IPS DF 4.7 (cell line): ENCODE results near the gene ADGRD1.

ENCODE experiments used
- DNase-seq: peaks from one replicate; pipeline ENCODE4 v3.0.0-alpha.2; 2013; ENCODE audit warnings: low spot score; ENCODE audit errors: extremely low read depth

Gene ADGRD1

DNA sequence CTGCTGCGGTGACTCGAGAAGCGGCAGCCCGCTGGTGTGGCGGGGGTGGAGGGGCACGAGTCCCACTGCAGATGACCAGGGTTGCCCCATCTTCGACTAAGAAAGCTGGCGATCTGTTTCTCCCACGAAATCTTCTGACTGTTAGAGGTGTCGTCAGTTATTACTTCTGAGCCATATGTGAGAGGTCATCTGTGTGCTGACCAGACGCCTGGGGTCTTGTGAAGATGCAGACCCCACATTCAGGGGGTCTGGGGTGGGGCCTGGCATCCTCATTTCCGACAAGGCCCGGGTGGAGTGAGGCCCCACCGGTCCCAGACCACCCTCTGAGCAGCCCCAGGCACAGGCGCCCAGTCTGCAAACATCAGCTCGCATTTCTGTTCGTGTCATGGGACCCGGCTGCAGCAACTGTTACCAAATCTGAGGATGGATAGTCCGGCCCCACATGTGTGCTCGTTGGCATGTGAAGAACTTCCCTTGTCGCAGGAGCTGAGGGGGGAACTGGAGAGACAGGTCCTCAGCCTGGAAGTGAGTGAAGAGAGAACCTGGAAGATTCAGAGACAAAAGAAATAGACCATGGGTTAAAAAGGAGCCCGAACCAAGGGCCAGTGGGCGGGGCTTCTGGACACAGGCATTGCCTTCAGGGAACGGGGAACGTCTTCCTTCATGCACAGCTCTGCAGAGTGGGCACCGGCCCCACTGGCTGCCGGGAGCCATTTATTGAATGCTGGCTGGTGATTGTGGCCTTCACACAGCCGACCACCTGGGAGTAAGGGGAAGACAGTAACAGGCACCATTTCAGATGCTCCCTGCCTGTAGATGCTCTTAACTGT is 135.2 kb downstream of the ADGRD1 start:
- no peak for DNase-seq

- no peak for DNase-seq
These were observed 136.0 kb downstream of the ADGRD1 start for GRCh38 chr12:131089531-131090273.

- DNase-seq, result no peak
These were observed 136.8 kb downstream of the ADGRD1 start for GRCh38 chr12:131090274-131091210.

DNA sequence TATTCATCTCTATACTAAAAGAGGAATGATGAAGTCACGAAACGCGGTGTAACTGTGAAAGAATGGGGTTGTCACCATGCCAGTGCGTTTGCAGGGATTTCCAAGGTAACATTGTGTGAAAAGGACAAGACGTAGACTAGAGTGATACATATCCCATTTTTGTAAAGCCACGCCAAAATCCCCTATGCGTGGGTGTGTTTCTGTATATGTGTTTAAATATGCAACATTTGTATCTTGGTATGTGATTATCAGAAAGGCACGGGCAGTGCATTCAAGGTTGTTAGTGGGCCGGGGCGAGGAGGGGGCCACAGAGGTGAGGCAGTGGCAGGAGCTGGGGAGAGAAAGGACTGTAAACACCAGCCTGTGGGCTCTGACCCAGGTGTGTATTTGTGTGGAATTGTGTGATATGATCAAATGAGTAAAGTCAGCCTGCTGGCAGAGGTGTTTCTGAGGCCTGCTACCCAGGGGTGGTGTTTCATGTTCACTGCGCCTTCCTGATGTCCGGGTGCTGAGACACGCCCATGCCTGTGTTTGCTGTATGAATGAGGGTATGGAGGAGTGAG is 137.8 kb downstream of the ADGRD1 start:
- DNase-seq, result no peak

DNA sequence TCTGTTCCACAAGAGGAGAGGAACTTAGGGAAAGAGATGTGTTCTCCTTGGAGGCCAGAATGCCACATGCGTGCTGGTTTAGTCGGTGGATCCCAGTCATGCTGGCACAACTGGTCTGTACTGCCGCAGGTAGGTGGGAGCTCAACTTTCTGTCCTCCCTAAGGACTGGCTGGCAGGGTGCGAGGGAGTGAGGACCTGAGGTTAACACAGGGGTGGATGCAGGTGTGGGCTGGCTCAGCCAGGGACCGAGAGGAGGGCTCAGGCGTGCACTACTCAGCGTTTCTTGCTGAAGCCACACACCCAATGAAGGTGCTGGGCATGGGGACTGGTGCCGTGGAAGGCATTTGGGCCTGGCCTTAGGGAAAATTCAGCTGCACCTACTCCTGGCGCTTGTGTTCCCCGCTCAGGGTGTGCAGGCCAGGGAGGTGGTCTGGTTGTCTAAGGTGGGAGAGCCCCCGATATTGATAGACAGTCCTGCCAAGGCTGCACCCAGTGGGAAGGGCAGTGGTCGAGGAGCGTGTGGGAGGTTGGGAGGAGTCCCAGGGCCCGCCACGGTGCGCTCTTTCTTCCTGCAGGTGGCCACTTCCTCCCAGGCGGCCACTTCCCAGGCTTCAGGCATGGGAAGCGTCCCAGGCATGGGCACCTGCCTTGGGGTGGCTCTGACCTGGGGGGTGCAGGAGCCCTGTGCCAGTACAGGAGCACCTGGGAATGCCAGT is 138.4 kb downstream of the ADGRD1 start:
- DNase-seq, result no peak

DNA sequence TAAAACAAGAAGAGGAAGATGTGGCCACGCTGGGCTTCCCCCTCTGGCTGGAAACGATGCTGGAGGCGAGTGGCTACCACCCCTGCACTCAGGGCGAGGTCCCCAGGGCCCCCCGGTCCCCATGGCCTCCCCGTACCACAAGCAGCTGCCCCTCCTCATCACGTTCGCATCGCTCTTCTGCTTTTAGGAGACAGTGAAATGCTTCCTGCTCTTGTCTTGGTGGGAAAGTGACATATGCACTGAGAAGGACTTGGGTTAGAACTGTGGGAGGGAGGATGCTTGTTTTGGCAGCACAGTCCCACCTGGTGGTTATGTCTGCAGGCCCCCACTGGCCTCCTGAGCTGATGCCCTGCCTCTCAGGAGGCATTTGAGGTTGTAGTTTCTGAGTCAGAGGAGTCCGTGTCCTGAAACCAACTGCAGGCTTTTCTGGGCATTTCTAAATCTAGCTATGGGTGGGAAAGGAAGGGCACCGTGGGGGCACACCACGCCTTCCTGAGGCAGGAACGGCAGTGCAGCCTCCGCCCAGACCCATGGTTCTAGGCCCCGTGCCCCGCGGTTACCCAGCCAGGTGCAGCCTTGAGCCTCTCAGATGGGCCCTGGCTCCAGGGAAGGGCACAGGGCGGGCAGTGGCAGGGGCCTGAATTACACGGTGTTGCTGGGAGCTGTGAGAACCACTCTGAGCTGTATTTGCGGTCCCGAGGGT is 139.3 kb downstream of the ADGRD1 start:
- DNase-seq, result no peak

DNA sequence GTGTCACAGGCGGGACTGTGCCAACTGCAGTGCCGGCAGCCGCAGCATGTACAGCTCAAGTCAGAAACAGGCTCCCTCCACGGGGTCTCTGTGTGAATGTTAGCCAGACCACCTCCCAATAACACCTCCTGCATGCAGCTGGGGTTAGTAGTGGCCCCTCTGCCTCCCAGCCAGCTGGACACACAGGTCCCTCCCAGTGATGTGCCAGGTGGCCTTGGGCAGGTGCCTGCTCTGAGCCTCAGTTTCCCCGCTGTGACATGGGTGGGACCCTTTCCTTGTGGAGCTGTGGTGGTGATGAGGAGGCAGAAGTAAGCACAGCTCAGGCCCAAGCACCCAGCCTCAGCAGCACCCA is 139.9 kb downstream of the ADGRD1 start:
- no peak for DNase-seq

DNA sequence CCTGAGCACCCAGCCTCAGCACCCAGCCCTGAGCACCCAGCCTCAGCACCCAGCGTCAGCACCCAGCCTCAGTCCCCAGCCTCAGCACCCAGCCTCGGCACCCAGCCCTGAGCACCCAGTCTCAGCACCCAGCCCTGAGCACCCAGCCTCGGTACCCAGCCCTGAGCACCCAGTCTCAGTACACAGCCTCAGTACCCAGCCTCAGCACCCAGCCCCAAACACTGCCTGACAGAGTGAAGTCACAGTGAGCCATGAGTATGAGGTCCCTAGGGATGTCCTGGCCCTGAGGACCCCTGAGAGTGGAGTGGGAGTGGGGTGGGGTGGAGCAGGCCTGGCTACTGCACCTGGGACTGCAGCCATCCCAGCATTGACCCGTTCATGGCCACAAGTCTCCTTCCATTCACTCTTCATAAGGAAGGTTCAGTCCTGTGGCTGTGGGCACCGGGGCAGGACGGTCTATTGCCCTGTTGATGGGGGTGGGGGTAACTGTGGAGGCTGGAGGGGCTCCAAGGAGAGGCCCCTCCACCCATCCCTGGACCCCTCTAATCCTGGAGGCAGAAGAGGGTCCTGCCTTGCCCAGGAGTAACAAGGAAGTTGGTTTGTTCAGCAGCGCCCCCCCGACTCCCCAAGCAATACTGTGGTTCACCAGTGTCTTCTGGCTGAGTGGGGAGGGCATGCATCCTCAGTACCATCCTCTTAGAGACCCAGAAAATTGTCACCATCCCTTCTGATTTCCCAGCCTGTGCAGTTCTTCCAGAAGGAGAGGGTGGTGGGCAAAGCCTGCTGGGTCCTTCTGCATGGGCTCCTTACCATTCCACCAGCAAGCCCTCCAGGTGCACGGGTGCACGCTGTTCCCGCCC is 140.5 kb downstream of the ADGRD1 start:
- no peak for DNase-seq

GRCh38 chr12:131094831-131095805 is 141.4 kb downstream of the ADGRD1 start:
- no peak for DNase-seq

DNA sequence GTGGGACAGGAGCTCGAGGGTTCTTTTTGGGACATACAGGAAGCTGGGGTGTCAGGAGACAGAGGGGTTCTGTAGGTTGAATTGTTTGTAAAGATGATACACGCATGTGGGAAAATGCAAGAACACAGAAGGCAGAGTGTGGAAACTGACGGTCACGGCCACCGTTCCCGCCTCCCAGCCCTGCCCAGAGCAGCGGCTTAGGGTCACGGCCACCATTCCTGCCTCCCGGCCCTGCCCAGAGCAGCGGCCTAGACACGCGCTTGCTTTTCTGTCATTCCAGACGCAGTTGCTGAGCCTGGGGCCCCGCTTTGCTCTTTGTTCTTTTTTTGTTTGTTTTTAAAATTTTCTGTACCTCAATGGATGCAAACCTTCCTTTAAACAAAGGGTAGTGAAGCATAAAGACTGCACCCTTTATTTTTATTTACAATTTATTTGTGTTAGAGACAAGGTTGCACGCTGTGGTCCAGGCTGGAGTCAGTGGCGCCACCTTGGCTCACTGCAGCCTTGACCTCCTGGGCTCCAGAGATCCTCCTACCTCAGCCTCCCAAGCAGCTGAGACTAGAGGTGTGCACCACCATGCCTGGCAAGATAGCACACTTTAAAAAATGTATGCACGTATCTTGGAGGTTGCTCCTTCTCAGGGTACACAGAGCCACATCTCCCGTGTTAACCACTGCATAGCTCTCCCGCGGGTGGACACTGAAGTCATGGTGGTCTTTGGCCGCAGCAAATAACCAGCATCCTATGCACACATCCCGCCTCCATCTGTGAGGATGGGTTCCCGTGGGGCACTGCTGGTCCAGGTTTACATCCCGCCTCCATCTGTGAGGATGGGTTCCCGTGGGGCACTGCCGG is 142.3 kb downstream of the ADGRD1 start:
- no peak for DNase-seq

GRCh38 chr12:131096681-131097181 is 143.0 kb downstream of the ADGRD1 start:
- no peak for DNase-seq

GRCh38 chr12:131097202-131098177 is 143.8 kb downstream of the ADGRD1 start:
- DNase-seq, result no peak

DNA sequence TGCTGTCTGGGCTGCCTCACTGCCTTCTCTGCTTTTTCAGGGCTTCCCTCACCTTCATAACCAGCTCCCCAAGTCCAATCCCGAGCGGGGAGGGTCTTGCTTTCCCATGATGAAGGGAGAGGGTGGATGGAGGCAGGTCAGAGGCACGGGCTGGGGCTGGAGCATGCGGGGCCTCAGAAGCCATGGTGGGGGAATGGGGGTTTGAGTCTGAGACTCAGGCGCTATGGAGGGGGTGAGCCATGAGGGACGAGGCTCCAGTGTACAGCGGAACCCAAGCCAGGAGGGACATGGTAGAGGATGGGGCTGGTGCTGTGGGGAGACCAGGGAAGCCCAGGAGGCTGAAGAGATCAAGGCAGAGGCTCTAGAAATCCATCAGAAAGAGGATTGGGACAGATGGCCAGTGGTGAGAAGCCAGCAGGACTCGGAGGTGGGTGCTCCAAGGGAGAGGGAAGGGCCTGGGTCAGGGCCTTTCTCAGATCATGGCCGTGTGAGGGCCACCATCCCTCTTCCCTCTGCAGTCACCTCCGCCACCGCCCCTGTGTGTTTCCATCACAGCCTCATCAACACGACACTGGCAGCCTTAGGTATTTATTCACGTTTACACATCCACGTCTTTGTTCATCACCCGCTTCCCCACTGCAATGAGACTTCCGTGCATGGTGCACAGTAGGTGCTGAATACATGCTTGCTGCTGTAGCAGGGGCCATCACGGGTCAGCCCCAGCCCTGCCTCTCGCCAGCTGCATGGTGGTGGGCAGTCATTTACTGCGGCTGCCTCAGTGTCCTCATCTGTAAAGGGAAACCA is 144.7 kb downstream of the ADGRD1 start:
- DNase-seq, result no peak

GRCh38 chr12:131100031-131100674 is 146.4 kb downstream of the ADGRD1 start:
- DNase-seq, result no peak
